ENCODE measurements around the gene IQSEC1. TPM values are rescaled to one million over a fixed set of nuclear protein-coding genes. Genes with fewer than 3 reads are reported as not detected.

Gene IQSEC1
- total RNA-seq, 3 donors from 2014 or later, result 26.9 to 45.4 (median 26.9) TPM

DNA sequence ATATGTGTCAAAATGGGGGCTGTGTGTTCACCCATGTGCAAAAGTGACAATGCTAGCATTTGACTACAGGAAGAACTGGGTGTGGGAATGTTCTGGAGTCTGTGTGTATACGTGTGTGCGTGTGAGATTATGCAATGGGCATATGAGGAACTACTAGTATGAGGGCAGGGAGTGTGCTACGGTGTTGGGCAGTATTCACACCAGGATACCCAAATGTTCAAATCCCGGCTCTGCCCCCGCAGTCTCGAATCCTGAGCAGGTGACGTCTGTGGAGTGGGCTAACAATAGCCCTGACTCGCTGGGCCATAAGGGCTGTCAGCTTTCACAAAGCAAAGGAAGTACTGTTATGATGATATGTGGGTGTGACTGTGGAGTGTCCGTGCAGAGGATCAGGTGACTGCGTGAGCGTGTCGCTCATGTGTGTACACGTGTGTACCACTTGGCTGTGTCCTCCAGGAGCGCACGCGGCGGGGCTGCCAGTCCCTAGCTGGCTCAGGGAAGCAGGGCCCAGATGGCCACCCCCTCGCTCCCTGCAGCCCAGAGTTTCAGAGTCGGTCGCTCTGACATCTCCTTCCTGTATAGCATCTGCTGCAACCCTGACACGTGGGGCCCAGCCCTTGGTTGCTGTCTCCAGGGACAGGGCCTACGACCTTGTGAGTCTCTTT, 27.2 kb downstream of the IQSEC1 start:
- no peak for DNase-seq (ENCODE audit: low spot score in 2 of 2)
- TF ChIP-seq POLR2A (IDR thresholded peaks at IDR 0.05) (no peak), CTCF (IDR thresholded peaks at IDR 0.05) (no peak), POLR2AphosphoS5 (IDR thresholded peaks at IDR 0.05) (no peak)
- Histone ChIP-seq H3K27me3 (no peaks in the 10 kb centered on the region), H3K36me3 (no peaks in the 10 kb centered on the region), H3K27ac (no peak overlapping the region), H3K4me3 (no peak overlapping the region), H3K9me3 (no peaks in the 10 kb centered on the region), H3K4me1 (peaks cover 0 to under 1% of the 10 kb centered on the region in 2 donors)
- intact Hi-C loops (cut with DNase I; ENCODE audit: low total_unique reads), result no loop called here

- H3K27me3 ChIP-seq, result no peaks in the 10 kb centered on the region
- no peaks in the 10 kb centered on the region for H3K4me1 ChIP-seq
- no peak overlapping the region for H3K4me3 ChIP-seq
- no peak for DNase-seq (ENCODE audit: low spot score in 2 of 2)
- H3K9me3 ChIP-seq, result no peaks in the 10 kb centered on the region
- no peak for TF ChIP-seq CTCF (IDR thresholded peaks at IDR 0.05)
- no peak for TF ChIP-seq POLR2AphosphoS5 (IDR thresholded peaks at IDR 0.05)
- TF ChIP-seq POLR2A (IDR thresholded peaks at IDR 0.05), result no peak
- no peaks in the 10 kb centered on the region for H3K36me3 ChIP-seq
- intact Hi-C loops (cut with DNase I; ENCODE audit: low total_unique reads), result no loop called here
- no peak overlapping the region for H3K27ac ChIP-seq
These were observed 27.9 kb downstream of the IQSEC1 start for GRCh38 chr3:13045241-13045903.

DNA sequence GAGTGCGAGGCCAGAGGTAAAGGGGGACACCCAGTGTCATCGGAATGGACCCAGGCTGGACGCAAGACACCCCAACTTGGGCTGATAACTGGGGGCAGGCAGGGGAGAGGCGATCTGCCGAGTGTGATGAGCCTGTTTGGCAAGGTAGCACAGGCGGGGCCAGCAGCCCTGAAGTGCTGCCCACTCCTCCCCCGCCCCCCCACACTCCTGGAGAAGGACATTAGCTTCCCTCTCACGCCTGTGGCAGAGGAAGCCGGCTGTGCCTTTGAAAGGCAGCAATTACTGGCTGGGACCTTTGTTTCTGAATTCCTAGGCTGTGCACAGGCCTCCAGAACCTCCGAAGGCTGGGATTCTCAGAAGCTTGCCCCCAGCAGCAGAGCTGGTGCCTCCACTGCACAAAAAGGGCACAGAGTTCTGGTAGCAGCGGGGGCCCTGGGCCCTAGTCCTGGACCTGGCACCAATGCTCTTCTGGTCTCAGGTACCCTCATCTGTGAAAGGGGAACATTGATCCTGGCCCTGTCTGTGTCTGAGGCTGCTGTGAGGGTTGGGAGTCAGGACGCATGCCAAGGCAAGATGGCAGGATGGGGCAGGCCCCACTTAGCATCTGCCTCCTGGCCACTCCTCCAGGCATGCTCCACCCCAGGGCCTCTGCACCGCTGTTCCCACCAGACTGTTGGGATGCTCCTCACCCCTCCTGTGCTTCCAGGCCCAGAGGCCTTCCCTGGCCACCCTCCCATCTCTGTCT, 28.6 kb downstream of the IQSEC1 start:
- intact Hi-C loops (cut with DNase I; ENCODE audit: low total_unique reads), result no loop called here
- DNase-seq (ENCODE audit: low spot score in 2 of 2), result no peak
- H3K27ac ChIP-seq, result no peak overlapping the region
- H3K4me3 ChIP-seq, result no peak overlapping the region
- no peak for TF ChIP-seq POLR2A (IDR thresholded peaks at IDR 0.05)
- no peak for TF ChIP-seq CTCF (IDR thresholded peaks at IDR 0.05)
- TF ChIP-seq POLR2AphosphoS5 (IDR thresholded peaks at IDR 0.05), result no peak
- no peaks in the 10 kb centered on the region for H3K36me3 ChIP-seq
- H3K9me3 ChIP-seq, result no peaks in the 10 kb centered on the region
- no peaks in the 10 kb centered on the region for H3K27me3 ChIP-seq
- no peaks in the 10 kb centered on the region for H3K4me1 ChIP-seq

DNA sequence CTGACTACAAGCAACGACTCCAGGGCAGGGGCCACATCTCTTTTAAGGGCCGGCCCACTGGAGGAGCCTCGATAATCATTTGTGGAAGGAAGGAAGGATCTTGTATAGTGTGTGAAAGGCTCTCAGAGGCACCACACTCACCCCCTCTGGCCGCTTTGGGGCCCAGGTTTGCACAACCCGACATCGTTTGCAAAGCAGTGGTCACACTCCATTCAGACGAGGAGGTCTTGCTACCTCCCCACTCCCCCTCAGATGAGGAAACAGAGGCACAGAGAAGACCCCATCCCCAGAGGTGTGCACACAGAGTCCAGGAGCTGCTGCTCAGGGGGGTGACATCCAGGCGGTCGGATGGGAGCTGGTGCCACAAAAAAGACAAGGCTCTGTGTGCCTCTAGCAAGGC, 29.6 kb downstream of the IQSEC1 start:
- Histone ChIP-seq H3K36me3 (no peaks in the 10 kb centered on the region), H3K4me3 (no peak overlapping the region), H3K9me3 (no peaks in the 10 kb centered on the region), H3K27ac (no peak overlapping the region), H3K27me3 (no peaks in the 10 kb centered on the region), H3K4me1 (no peaks in the 10 kb centered on the region)
- DNase-seq (ENCODE audit: low spot score in 2 of 2), result no peak
- no peak for TF ChIP-seq POLR2A (IDR thresholded peaks at IDR 0.05)
- no peak for TF ChIP-seq POLR2AphosphoS5 (IDR thresholded peaks at IDR 0.05)
- TF ChIP-seq CTCF (IDR thresholded peaks at IDR 0.05), result no peak
- intact Hi-C loops (cut with DNase I; ENCODE audit: low total_unique reads), result no loop called here

Measured in breast epithelium (tissue), 4 donors.